Heart left ventricle (tissue), 16 donors: ENCODE data around the gene RPGR. TPM values are rescaled to one million over a fixed set of nuclear protein-coding genes. Genes with fewer than 3 reads are reported as not detected.

Experiments used
- ATAC-seq, 4 donors: fragments of 200-7000 bp; cut with Tn5 transposase; one replicate each; pipeline ENCODE4 v1.9.1; 2020 to 2022; ENCODE audit warnings: moderate library complexity in 4 of 4, mild to moderate bottlenecking in 3 of 4, moderate number of reproducible peaks in 1 of 4
- DNase-seq, 5 donors: peaks; one replicate each; pipeline ENCODE4 v3.0.0-alpha.2; 2020
- H3K27ac ChIP-seq, 12 donors: fragments of 200-600 bp; sonication (generic) in 4 of 12; one replicate each; pipeline versions ENCODE4 v1.5.0 to v1.8.0; 2016 to 2022; ENCODE audit warnings: mild to moderate bottlenecking in 2 of 12
- H3K27me3 ChIP-seq, 9 donors: fragments of 200-600 bp; sonication (generic) in 2 of 9; one replicate each; pipeline versions ENCODE4 v1.5.1 to v1.8.0; 2016 to 2022; ENCODE audit warnings: mild to moderate bottlenecking in 3 of 9
- H3K36me3 ChIP-seq, 9 donors: fragments of 200-600 bp; sonication (generic) in 2 of 9; one replicate each; pipeline versions ENCODE4 v1.5.0 to v1.8.0; 2018 to 2022; ENCODE audit warnings: mild to moderate bottlenecking in 2 of 9
- H3K4me1 ChIP-seq, 12 donors: fragments of 200-600 bp; sonication (generic) in 4 of 12; one replicate each; pipeline versions ENCODE4 v1.5.0 to v1.8.0; 2016 to 2022; ENCODE audit warnings: mild to moderate bottlenecking in 3 of 12
- H3K4me3 ChIP-seq, 12 donors: fragments of 200-600 bp; sonication (generic) in 4 of 12; one replicate each; pipeline versions ENCODE4 v1.5.0 to v1.8.0; 2017 to 2022; ENCODE audit warnings: mild to moderate bottlenecking in 9 of 12, moderate library complexity in 4 of 12
- H3K9me3 ChIP-seq, 12 donors: fragments of 200-600 bp; sonication (generic) in 4 of 12; one replicate each; pipeline versions ENCODE4 v1.5.0 to v1.8.0; 2016 to 2022; ENCODE audit warnings: mild to moderate bottlenecking in 1 of 12
- CTCF ChIP-seq, 12 donors: fragments of 200-600 bp; sonication (generic) in 4 of 12; IDR thresholded peaks; one replicate each; pipeline versions ENCODE4 v1.5.0 to v1.8.0; 2018 to 2022; ENCODE audit warnings: antibody characterized with exemption in 12 of 12, mild to moderate bottlenecking in 5 of 12
- POLR2A ChIP-seq, 2 donors: fragments of 450-650 bp; IDR thresholded peaks; one replicate each; pipeline ENCODE4 v1.6.1; 2017; ENCODE audit warnings: antibody characterized with exemption in 2 of 2, mild to moderate bottlenecking in 2 of 2, moderate library complexity in 2 of 2
- WGBS, 4 donors: extraction: QIAGEN DNeasy Blood & Tissue Kit in 2 of 4; methylation state at CpG; one replicate each; pipeline versions ENCODE4 v1.1.5 to v1.1.7; 2013 to 2018; 5-methylcytosine and 5-hydroxymethylcytosine counted together
- intact Hi-C, 10 donors: fragments of 100-400 bp; cut with DNase I; formaldehyde crosslinking; loops; one replicate each; pipeline versions ENCODE4 v1.11.1 to v1.14.2; 2022
- long read RNA-seq, 3 donors: library from polyadenylated mRNA; unstranded; transcript quantifications; one replicate each; pipeline ENCODE4 v2.0.0, GENCODE V29; 2020 to 2021
- polyA plus RNA-seq, 2 donors: library from polyadenylated mRNA; stranded (reverse); fragments of 200-250 nt; gene quantifications; one replicate each; pipeline ENCODE4 v1.2.3, GENCODE V29; 2013
- total RNA-seq, 9 donors: library from RNA; depleted of rRNA in 2 of 9; stranded (reverse); fragments of >200 nt in 2 of 9; fragmentation: NEBNext Ultra II Directional in 3 of 9; extraction: Animal tissue kit (Norgen Biotek cat#: 25700) in 3 of 9; gene quantifications; one replicate each; pipeline versions ENCODE4 v1.1.0 to v1.2.4, GENCODE V29; 2016 to 2023
- donor health status: ischemic (EF 13 %, LVEDD 7.1; RV severe dilation, severe dysfunction).
- donor health status: healthy with polysubstance abuse.
- donor health status: DM: no; HTN: yes; CAD: no.
- donor health status: DM: no; HTN: no; CAD: no.
- donor health status: ischemic (EF 25% LVEDD 6.9; RV normal size, moderate dysfunction).
- donor health status: ischemic (EF 25% LVEDD 5.7; RV mildly dilated, moderate dysfunction).
- donor health status: healthy.
- donor health status: DM: yes; HTN: yes; CAD: no.
- donor health status: ischemic (EF 35%, LVEDD 5.7; RV mildly dilated, moderate dysfunction).
- donor health status: nonischemic (EF 11% LVEDD 7.7; RV severe dilation, severe dysfunction).
- donor health status: DM: yes; HTN: yes; CAD: no.
- donor health status: PGD.
- donor health status: ischemic (EF 29% LVEDD 5.4; RV normal size, mild dysfunction).
- donor health status: nonischemic (EF 23%, LVEDD 6.1; RV moderate dilation, normal function).

The RPGR gene
- total RNA-seq = 10 to 100 TPM in 1 of 9 donors, 1 to 10 TPM in 8; 4.1 to 10.5 (median 6.8) TPM
- polyA plus RNA-seq = 10 to 100 TPM in 1 of 2 donors, 1 to 10 TPM in 1; 9.1 to 13.0 TPM
- long read RNA-seq, donor 1, transcript RPGR-201 (19 exons, 3,108 nt) = major isoform, 6 of 7 reads
- long read RNA-seq, donor 1, partial matches to known transcripts = 0 of 7 reads
- long read RNA-seq, donor 1, other reads (novel, unspliced or antisense) = 1 of 7 reads
- long read RNA-seq, donor 2, transcript RPGR-201 (19 exons, 3,108 nt) = major isoform, 6 of 30 reads
- long read RNA-seq, donor 2, partial matches to known transcripts = 18 of 30 reads
- long read RNA-seq, donor 2, other reads (novel, unspliced or antisense) = 6 of 30 reads
- long read RNA-seq, donor 3, transcript RPGR-201 (19 exons, 3,108 nt) = major isoform, 5 of 14 reads
- long read RNA-seq, donor 3, partial matches to known transcripts = 5 of 14 reads
- long read RNA-seq, donor 3, other reads (novel, unspliced or antisense) = 4 of 14 reads

DNA sequence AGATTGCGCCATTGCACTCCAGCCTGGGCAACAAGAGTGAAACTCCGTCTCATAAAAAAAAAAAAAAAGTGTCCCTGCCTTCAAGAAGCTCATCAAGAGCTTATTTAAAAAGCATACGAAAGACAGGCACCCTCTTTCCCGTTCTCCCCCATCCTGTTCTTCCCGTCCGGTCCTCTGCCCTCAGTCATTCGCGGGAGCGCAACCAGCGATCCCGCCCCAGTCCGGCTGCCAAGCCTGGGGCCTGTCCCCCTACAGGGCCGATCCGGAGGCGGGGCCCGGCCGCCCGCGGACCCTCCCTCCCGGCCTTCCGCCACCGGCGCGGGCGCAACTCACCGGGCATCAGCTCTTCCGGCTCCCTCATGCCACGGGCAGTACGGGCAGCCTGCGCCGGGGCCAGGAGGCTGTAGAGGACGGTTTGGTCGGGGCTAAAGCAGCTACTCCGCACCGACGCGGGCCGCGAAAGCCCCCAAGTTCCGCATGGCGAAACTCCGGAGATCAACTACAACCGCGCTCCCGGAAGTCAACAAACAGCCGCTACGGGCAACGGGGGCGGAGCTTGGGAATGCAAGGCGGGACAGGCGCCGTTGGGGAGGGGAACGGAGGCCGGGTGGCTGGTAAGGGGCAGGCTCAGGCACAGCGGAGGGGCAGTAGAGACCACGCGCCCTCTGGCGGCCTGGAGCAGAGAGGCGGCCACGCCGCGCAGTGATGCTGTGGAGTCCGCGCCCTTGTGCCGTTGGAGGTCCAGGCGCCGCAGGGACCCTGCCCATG, at the start of gene RPGR:
Gene RPGR, minus strand, starts transcription at position 503 of the 768 bp plus-strand sequence. Its CDS starts 142 bp downstream, at position 361.
- peaks cover 0 to 3% (median 0%) of the 10 kb centered on the region in 9 donors for H3K27me3 ChIP-seq
- H3K27ac ChIP-seq = peak within 1 kb of the TSS; percentile 58 to 90 (median 80)
- WGBS, 4 donors = 0 to 32% (median 15%) methylated on average over 29 to 67 of the region's 67 CpGs
- peaks cover 0 to 13% (median 0%) of the 10 kb centered on the region in 12 donors for H3K4me1 ChIP-seq
- TF ChIP-seq POLR2A (IDR thresholded peaks at IDR 0.05) (peak in 1 of 2 donors; percentile 58), CTCF (IDR thresholded peaks at IDR 0.05) (peak; percentile 64 to 83 (median 75))
- no peaks in the 10 kb centered on the region for H3K9me3 ChIP-seq
- ATAC-seq (peak; percentile 96 to 99 (median 98)), DNase-seq (peak; percentile 92 to 95 (median 95))
- no peaks in the 10 kb centered on the region for H3K36me3 ChIP-seq
- intact Hi-C loops = loop anchor here in 4 of 10 donors (5.0 to 10.0 kb wide), 2 partner anchors 400 to 402 kb away; no protein-coding TSS in a partner anchor
- peak within 1 kb of the TSS; percentile 36 to 88 (median 68) for H3K4me3 ChIP-seq

DNA sequence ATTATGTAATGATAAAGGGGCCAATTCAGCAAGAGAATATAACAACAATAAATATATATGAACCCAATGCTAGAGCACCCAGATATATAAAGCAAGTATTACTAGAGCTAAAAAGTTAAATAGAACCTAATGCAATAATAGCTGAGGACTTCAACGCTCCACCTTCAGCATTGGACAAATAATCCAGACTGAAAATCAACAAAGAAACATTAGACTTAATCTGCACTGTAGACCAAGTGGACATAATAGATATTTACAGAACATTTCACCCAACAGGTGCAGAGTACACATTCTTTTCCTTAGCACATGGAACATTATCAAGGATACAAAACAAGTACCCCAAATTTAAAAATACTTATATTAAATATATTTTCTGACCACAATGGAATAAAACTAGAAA, 49.4 kb upstream of the RPGR start:
- H3K4me1 ChIP-seq = no peaks in the 10 kb centered on the region
- no peaks in the 10 kb centered on the region for H3K36me3 ChIP-seq
- 49 to 100% (median 79%) methylated on average over 1 of the region's 1 CpG for WGBS, 4 donors
- H3K4me3 ChIP-seq = no peak overlapping the region
- H3K27me3 ChIP-seq = peaks cover 0 to 37% (median 0%) of the 10 kb centered on the region in 9 donors
- H3K27ac ChIP-seq = no peak overlapping the region
- intact Hi-C loops = no loop called here
- no peak for ATAC-seq
- no peak for DNase-seq
- H3K9me3 ChIP-seq = no peaks in the 10 kb centered on the region
- TF ChIP-seq CTCF (IDR thresholded peaks at IDR 0.05) (no peak), POLR2A (IDR thresholded peaks at IDR 0.05) (no peak)

GRCh38 chrX:38375891-38376290, 48.6 kb upstream of the RPGR start:
- intact Hi-C loops = no loop called here
- no peaks in the 10 kb centered on the region for H3K4me1 ChIP-seq
- H3K9me3 ChIP-seq = no peaks in the 10 kb centered on the region
- DNase-seq (no peak), ATAC-seq (no peak)
- H3K27ac ChIP-seq = no peak overlapping the region
- peaks cover 0 to 38% (median 0%) of the 10 kb centered on the region in 9 donors for H3K27me3 ChIP-seq
- 7 to 17% (median 12%) methylated on average over 1 of the region's 1 CpG for WGBS, 4 donors
- no peak for TF ChIP-seq POLR2A (IDR thresholded peaks at IDR 0.05)
- peak in 8 of 12 donors; percentile 9 to 42 (median 26) for TF ChIP-seq CTCF (IDR thresholded peaks at IDR 0.05)
- no peak overlapping the region for H3K4me3 ChIP-seq
- no peaks in the 10 kb centered on the region for H3K36me3 ChIP-seq

GRCh38 chrX:38374431-38374830, 47.1 kb upstream of the RPGR start:
- DNase-seq (no peak), ATAC-seq (no peak)
- Histone ChIP-seq H3K27me3 (peaks cover 0 to 38% (median 0%) of the 10 kb centered on the region in 9 donors), H3K27ac (no peak overlapping the region), H3K4me1 (no peaks in the 10 kb centered on the region), H3K4me3 (no peak overlapping the region), H3K36me3 (no peaks in the 10 kb centered on the region), H3K9me3 (no peaks in the 10 kb centered on the region)
- intact Hi-C loops = no loop called here
- 88 to 96% (median 93%) methylated on average over 3 of the region's 3 CpGs for WGBS, 4 donors
- TF ChIP-seq POLR2A (IDR thresholded peaks at IDR 0.05) (no peak), CTCF (IDR thresholded peaks at IDR 0.05) (no peak)
